Measurements from ENCODE around the gene TMEM8B.

Gene TMEM8B

GRCh38 chr9:35867538-35867937 lies 38.5 kb downstream of the TMEM8B start:
- H3K36me3 ChIP-seq (ENCODE audit: control insufficient read depth, low read length) = no peaks in the 10 kb centered on the region
- no peaks in the 10 kb centered on the region for H3K79me2 ChIP-seq (ENCODE audit: control insufficient read depth, low read length)
- no peaks in the 10 kb centered on the region for H4K20me1 ChIP-seq (ENCODE audit: control insufficient read depth, insufficient read depth, low read depth, low read length)
- no peak overlapping the region for H3K4me2 ChIP-seq (ENCODE audit: low read length)
- H3F3A ChIP-seq (ENCODE audit: control insufficient read depth, insufficient read depth) = no peaks in the 10 kb centered on the region
- H3K4me3 ChIP-seq (ENCODE audit: low read length) = no peak overlapping the region
- no peaks in the 10 kb centered on the region for H3K9me2 ChIP-seq (replicated peaks; ENCODE audit: control insufficient read depth, low read length)
- no peaks in the 10 kb centered on the region for H3K9me3 ChIP-seq (ENCODE audit: control insufficient read depth, insufficient read depth, low read length)
- no peak overlapping the region for H3K27ac ChIP-seq (ENCODE audit: low read depth, low read length)
- peaks cover 2% of the 10 kb centered on the region; the same call in 1 of the 2 replicates for H3K27me3 ChIP-seq (ENCODE audit: control insufficient read depth, low read length)
- H3K4me1 ChIP-seq (ENCODE audit: control insufficient read depth, low read length) = no peaks in the 10 kb centered on the region
- no peak for TF ChIP-seq EZH2phosphoT487 (IDR thresholded peaks at IDR 0.05; ENCODE audit: borderline replicate concordance, low read length)
- TF ChIP-seq, protein P1, sequence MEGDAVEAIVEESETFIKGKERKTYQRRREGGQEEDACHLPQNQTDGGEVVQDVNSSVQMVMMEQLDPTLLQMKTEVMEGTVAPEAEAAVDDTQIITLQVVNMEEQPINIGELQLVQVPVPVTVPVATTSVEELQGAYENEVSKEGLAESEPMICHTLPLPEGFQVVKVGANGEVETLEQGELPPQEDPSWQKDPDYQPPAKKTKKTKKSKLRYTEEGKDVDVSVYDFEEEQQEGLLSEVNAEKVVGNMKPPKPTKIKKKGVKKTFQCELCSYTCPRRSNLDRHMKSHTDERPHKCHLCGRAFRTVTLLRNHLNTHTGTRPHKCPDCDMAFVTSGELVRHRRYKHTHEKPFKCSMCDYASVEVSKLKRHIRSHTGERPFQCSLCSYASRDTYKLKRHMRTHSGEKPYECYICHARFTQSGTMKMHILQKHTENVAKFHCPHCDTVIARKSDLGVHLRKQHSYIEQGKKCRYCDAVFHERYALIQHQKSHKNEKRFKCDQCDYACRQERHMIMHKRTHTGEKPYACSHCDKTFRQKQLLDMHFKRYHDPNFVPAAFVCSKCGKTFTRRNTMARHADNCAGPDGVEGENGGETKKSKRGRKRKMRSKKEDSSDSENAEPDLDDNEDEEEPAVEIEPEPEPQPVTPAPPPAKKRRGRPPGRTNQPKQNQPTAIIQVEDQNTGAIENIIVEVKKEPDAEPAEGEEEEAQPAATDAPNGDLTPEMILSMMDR (IDR thresholded peaks at IDR 0.05; ENCODE audit: low read depth, low read length, poor library complexity, severe bottlenecking) = no peak

GRCh38 chr9:35868933-35869332 lies 39.9 kb downstream of the TMEM8B start:
- H3K4me3 ChIP-seq (ENCODE audit: low read length) = no peak overlapping the region
- H4K20me1 ChIP-seq (ENCODE audit: control insufficient read depth, insufficient read depth, low read depth, low read length) = no peaks in the 10 kb centered on the region
- H3K4me1 ChIP-seq (ENCODE audit: control insufficient read depth, low read length) = no peaks in the 10 kb centered on the region
- H3K4me2 ChIP-seq (ENCODE audit: low read length) = no peak overlapping the region
- H3K79me2 ChIP-seq (ENCODE audit: control insufficient read depth, low read length) = no peaks in the 10 kb centered on the region
- no peak for TF ChIP-seq EZH2phosphoT487 (IDR thresholded peaks at IDR 0.05; ENCODE audit: borderline replicate concordance, low read length)
- TF ChIP-seq, protein P1 (IDR thresholded peaks at IDR 0.05; ENCODE audit: low read depth, low read length, poor library complexity, severe bottlenecking) = no peak
- H3K27me3 ChIP-seq (ENCODE audit: control insufficient read depth, low read length) = peaks cover 8% of the 10 kb centered on the region; the same call in 1 of the 2 replicates
- H3K27ac ChIP-seq (ENCODE audit: low read depth, low read length) = no peak overlapping the region
- H3K36me3 ChIP-seq (ENCODE audit: control insufficient read depth, low read length) = no peaks in the 10 kb centered on the region
- no peaks in the 10 kb centered on the region for H3F3A ChIP-seq (ENCODE audit: control insufficient read depth, insufficient read depth)
- H3K9me2 ChIP-seq (replicated peaks; ENCODE audit: control insufficient read depth, low read length) = no peaks in the 10 kb centered on the region
- no peaks in the 10 kb centered on the region for H3K9me3 ChIP-seq (ENCODE audit: control insufficient read depth, insufficient read depth, low read length)

GRCh38 chr9:35869621-35870216 lies 40.7 kb downstream of the TMEM8B start:
- Histone ChIP-seq H3K79me2 (ENCODE audit: control insufficient read depth, low read length) (no peaks in the 10 kb centered on the region), H4K20me1 (ENCODE audit: control insufficient read depth, insufficient read depth, low read depth, low read length) (no peaks in the 10 kb centered on the region), H3K36me3 (ENCODE audit: control insufficient read depth, low read length) (no peaks in the 10 kb centered on the region), H3K27ac (ENCODE audit: low read depth, low read length) (no peak overlapping the region), H3F3A (ENCODE audit: control insufficient read depth, insufficient read depth) (no peaks in the 10 kb centered on the region), H3K4me3 (ENCODE audit: low read length) (no peak overlapping the region), H3K4me2 (ENCODE audit: low read length) (no peak overlapping the region), H3K27me3 (ENCODE audit: control insufficient read depth, low read length) (peaks cover 8% of the 10 kb centered on the region; the same call in 1 of the 2 replicates), H3K9me3 (ENCODE audit: control insufficient read depth, insufficient read depth, low read length) (no peaks in the 10 kb centered on the region), H3K9me2 (replicated peaks; ENCODE audit: control insufficient read depth, low read length) (no peaks in the 10 kb centered on the region), H3K4me1 (ENCODE audit: control insufficient read depth, low read length) (no peaks in the 10 kb centered on the region)
- TF ChIP-seq, protein P1 (IDR thresholded peaks at IDR 0.05; ENCODE audit: low read depth, low read length, poor library complexity, severe bottlenecking) = no peak
- no peak for TF ChIP-seq EZH2phosphoT487 (IDR thresholded peaks at IDR 0.05; ENCODE audit: borderline replicate concordance, low read length)

Data from DOHH2 (cell line).